PC-3 (cell line): ENCODE data around the gene SPNS1. TPM values are rescaled to one million over a fixed set of nuclear protein-coding genes. Genes with fewer than 3 reads are reported as not detected.
"Not testable (repeated sequence)": the region's sequence is repeated elsewhere in the genome, so short reads cannot be mapped to it uniquely, and the experiment has no call there.

Experiments used
- ATAC-seq: fragments of 200-7000 bp; cut with Tn5 transposase; 2 replicates; pipeline ENCODE4 v1.9.1; 2020; ENCODE audit warnings: mild to moderate bottlenecking, moderate library complexity
- BruUV-seq: library from RNA; stranded (reverse); fragments of 400-500 nt; replicated peaks from 2 replicates; lab custom pipeline; 2021; lab: Mats Ljungman, UMichigan
- CTCF ChIA-PET: fragments of 300-600 bp; sonication (Branson Sonifier 250); formaldehyde crosslinking; loops from one replicate; lab custom pipeline; 2022; ENCODE audit warnings: antibody characterized with exemption; lab: Charles Lee
- POLR2A ChIA-PET: fragments of 300-600 bp; sonication (Branson Sonifier 250); formaldehyde crosslinking; loops from one replicate; lab custom pipeline; 2022; ENCODE audit warnings: antibody characterized with exemption; ENCODE audit not compliant: unreplicated experiment; lab: Charles Lee
- DNase-seq: peaks from one replicate; pipeline ENCODE4 v3.0.0-alpha.2; 2015
- H2AFZ ChIP-seq: fragments of 300-600 bp; sonication (generic); 2 replicates; pipeline ENCODE4 v1.6.0; 2016; ENCODE audit warnings: antibody characterized with exemption, low read length
- H3F3A ChIP-seq: fragments of 300-600 bp; sonication (generic); one replicate; pipeline ENCODE4 v1.6.0; 2017; ENCODE audit warnings: antibody characterized with exemption, low read length, control low read depth, mild to moderate bottlenecking; ENCODE audit not compliant: unreplicated experiment
- H3K27ac ChIP-seq: fragments of 300-600 bp; sonication (generic); 2 replicates; pipeline ENCODE4 v1.5.1; 2016; ENCODE audit warnings: mild to moderate bottlenecking, low read length
- H3K27me3 ChIP-seq: fragments of 300-600 bp; sonication (generic); 2 replicates; pipeline ENCODE4 v1.6.1; 2016; ENCODE audit warnings: low read length, mixed read lengths
- H3K36me3 ChIP-seq: fragments of 300-600 bp; sonication (generic); 2 replicates; pipeline ENCODE4 v1.6.1; 2016; ENCODE audit warnings: low read depth, mixed run types, low read length, mixed read lengths
- H3K4me1 ChIP-seq: fragments of 300-600 bp; sonication (generic); 2 replicates; pipeline ENCODE4 v1.5.1; 2016; ENCODE audit warnings: low read length; ENCODE audit not compliant: insufficient read depth
- H3K4me2 ChIP-seq: fragments of 300-600 bp; sonication (generic); 2 replicates; pipeline ENCODE4 v1.6.0; 2016; ENCODE audit warnings: low read length
- H3K4me3 ChIP-seq: fragments of 300-600 bp; sonication (generic); 2 replicates; pipeline ENCODE4 v1.5.1; 2016; ENCODE audit warnings: mild to moderate bottlenecking, low read length, mixed read lengths
- H3K79me2 ChIP-seq: fragments of 300-600 bp; sonication (generic); 2 replicates; pipeline ENCODE4 v1.6.1; 2017; ENCODE audit warnings: low read length, mixed read lengths
- H3K9ac ChIP-seq: fragments of 300-600 bp; sonication (generic); 2 replicates; pipeline ENCODE4 v1.6.0; 2016; ENCODE audit warnings: mild to moderate bottlenecking, low read length
- H3K9me2 ChIP-seq: fragments of 300-600 bp; sonication (generic); replicated peaks from 2 replicates; pipeline ENCODE4 v1.6.1; 2016; ENCODE audit warnings: mixed run types, low read length, mixed read lengths
- H3K9me3 ChIP-seq: fragments of 300-600 bp; sonication (generic); 2 replicates; pipeline ENCODE4 v1.6.1; 2016; ENCODE audit warnings: low read length, mixed read lengths
- H4K20me1 ChIP-seq: fragments of 300-600 bp; sonication (generic); 2 replicates; pipeline ENCODE4 v1.6.1; 2016; ENCODE audit warnings: low read length, mixed read lengths
- EZH2 ChIP-seq: fragments of 300-600 bp; sonication (generic); IDR thresholded peaks from one replicate; pipeline ENCODE4 v1.6.1; 2017; ENCODE audit warnings: antibody characterized with exemption, mild to moderate bottlenecking, low read length; ENCODE audit not compliant: unreplicated experiment
- EZH2phosphoT487 ChIP-seq: fragments of 300-600 bp; sonication (generic); IDR thresholded peaks from 2 replicates; pipeline ENCODE4 v1.6.1; 2018; ENCODE audit warnings: mild to moderate bottlenecking, antibody characterized with exemption, low read length, borderline replicate concordance
- intact Hi-C: fragments of 100-400 bp; cut with micrococcal nuclease; formaldehyde crosslinking; loops from 2 replicates; pipeline ENCODE4 v1.9.0; 2023
- total RNA-seq: library from RNA; depleted of rRNA; stranded (reverse); fragments of >200 nt; gene quantifications from 2 replicates; pipeline ENCODE4 v1.2.3, GENCODE V29; 2014
- TF ChIP-seq, protein P1 (sequence below): fragments of 300-600 bp; sonication (generic); conservative IDR thresholded peaks from 2 replicates; pipeline ENCODE4 v1.5.1; 2017; ENCODE audit warnings: antibody characterized with exemption, low read depth, mild to moderate bottlenecking, low read length

Gene SPNS1
- total RNA-seq, 1 experiment from 2014 or later = 44.8 TPM

DNA sequence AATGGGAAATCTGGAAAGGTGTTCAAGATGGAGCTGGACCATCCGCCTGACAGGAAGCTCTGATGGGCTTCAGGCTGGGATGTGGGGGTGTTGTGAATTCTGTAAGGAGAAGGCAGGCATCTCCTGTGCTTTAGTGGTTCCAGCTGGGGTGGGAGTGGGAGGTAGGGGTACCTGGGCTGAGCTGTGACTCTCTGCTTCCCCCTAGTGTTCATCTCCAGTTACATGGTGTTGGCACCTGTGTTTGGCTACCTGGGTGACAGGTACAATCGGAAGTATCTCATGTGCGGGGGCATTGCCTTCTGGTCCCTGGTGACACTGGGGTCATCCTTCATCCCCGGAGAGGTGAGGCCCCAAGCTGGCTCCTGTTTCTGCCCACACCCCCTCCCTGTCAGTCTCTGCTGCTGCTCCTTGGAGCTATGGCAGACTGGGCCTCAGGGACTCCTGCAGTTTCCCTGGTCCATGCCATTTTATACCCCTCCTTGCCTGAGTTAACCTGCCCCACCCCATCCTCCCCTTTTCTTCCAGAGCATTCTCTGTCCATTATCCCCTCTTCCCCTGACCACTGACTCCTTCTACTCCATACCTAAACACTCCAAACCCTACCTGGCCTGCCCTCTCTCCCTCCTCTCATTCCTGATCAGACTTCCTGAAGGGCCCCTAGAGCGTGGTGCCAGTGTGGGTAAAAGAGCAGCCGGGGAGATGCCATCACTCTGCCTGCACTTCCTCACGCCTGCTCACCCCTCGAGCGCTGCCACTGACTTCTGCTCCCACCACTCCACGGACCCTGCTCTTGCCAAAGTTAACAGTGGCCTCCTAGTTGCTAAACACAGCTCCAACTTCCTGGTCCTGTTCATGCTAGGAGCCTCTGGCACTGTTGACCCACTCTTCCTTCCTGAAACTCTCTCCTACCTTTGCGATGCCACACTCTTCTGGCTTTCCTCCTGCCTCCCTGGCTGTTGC is 3.4 kb downstream of the SPNS1 start:
- H3K4me3 ChIP-seq = no peak overlapping the region
- POLR2A ChIA-PET = no interaction called here
- ATAC-seq (no peak), DNase-seq (peak; percentile 21)
- peaks cover 9% of the 10 kb centered on the region for H3K79me2 ChIP-seq
- H3K36me3 ChIP-seq = peaks cover 6% of the 10 kb centered on the region; the same call in 1 of the 2 replicates
- H3K9me2 ChIP-seq = no peaks in the 10 kb centered on the region
- CTCF ChIA-PET = interaction anchor here (0.6 kb wide), 1 partner anchor 97 kb away, joined by 6 read pairs; no protein-coding TSS in a partner anchor
- H3K9ac ChIP-seq = no peak overlapping the region
- H3K4me1 ChIP-seq = no peaks in the 10 kb centered on the region; the same call in 1 of the 2 replicates
- H3K27ac ChIP-seq = no peak overlapping the region
- no peak overlapping the region for H2AFZ ChIP-seq
- TF ChIP-seq, protein P1, sequence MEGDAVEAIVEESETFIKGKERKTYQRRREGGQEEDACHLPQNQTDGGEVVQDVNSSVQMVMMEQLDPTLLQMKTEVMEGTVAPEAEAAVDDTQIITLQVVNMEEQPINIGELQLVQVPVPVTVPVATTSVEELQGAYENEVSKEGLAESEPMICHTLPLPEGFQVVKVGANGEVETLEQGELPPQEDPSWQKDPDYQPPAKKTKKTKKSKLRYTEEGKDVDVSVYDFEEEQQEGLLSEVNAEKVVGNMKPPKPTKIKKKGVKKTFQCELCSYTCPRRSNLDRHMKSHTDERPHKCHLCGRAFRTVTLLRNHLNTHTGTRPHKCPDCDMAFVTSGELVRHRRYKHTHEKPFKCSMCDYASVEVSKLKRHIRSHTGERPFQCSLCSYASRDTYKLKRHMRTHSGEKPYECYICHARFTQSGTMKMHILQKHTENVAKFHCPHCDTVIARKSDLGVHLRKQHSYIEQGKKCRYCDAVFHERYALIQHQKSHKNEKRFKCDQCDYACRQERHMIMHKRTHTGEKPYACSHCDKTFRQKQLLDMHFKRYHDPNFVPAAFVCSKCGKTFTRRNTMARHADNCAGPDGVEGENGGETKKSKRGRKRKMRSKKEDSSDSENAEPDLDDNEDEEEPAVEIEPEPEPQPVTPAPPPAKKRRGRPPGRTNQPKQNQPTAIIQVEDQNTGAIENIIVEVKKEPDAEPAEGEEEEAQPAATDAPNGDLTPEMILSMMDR = peak; percentile 64
- no peak for TF ChIP-seq EZH2
- no peaks in the 10 kb centered on the region for H3K27me3 ChIP-seq
- no peaks in the 10 kb centered on the region for H3F3A ChIP-seq
- no peak overlapping the region for H3K4me2 ChIP-seq
- BruUV-seq = no TSS peak
- no peaks in the 10 kb centered on the region for H3K9me3 ChIP-seq
- intact Hi-C loops = no loop called here
- H4K20me1 ChIP-seq = no peaks in the 10 kb centered on the region

DNA sequence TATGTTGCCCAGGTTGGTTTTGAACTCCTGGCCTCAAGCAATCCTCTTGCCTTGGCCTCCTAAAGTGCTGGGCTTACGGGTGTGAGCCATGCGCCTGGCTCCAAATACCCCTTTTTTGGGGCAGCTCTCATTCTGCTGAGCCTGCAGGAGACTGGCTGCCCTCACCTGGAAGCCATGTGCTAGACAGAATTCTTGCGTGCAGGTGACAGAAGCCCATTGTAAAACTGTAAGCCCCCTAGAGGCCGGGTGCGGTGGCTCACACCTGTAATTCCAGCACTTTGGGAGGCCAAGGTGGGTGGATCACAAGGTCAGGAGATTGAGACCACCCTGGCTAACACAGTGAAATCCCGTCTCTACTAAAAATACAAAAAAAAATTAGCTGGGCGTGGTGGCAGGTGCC is 5.8 kb downstream of the SPNS1 start:
- H4K20me1 ChIP-seq, CTCF ChIA-PET, H3K9me3 ChIP-seq, H3K36me3 ChIP-seq, H2AFZ ChIP-seq, H3K4me3 ChIP-seq, POLR2A ChIA-PET, H3K4me2 ChIP-seq, H3F3A ChIP-seq, DNase-seq, H3K9ac ChIP-seq, intact Hi-C loops, H3K27me3 ChIP-seq, H3K9me2 ChIP-seq, BruUV-seq, H3K79me2 ChIP-seq, H3K4me1 ChIP-seq, ATAC-seq, H3K27ac ChIP-seq: not testable (repeated sequence)

DNA sequence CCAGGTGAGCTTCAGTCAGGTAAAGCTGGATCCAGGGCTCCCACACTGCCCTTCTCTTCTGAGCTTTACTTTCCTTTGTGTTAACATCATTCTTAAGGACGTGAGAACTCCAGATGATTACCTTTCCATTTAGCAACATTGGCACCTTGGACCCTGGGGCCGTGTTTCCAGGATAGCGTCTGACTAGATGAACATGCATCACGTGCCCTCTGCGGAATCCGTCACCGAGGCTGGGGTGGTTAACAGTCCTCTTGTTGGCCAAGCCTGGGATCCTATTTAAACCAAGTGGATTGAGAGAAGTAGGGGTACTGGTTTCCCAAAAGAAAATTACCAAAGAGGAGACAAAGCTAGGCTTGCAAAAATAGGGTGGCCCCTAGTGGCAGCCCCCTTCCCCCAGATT is 6.4 kb downstream of the SPNS1 start:
- intact Hi-C loops = no loop called here
- ATAC-seq (no peak), DNase-seq (no peak)
- Histone ChIP-seq H3K9ac (no peak overlapping the region), H3K79me2 (no peaks in the 10 kb centered on the region), H3K4me2 (no peak overlapping the region), H3K9me3 (no peaks in the 10 kb centered on the region), H3K36me3 (peaks cover 6% of the 10 kb centered on the region; the same call in 1 of the 2 replicates), H3K4me1 (no peaks in the 10 kb centered on the region), H3K4me3 (no peak overlapping the region), H4K20me1 (no peaks in the 10 kb centered on the region), H3F3A (no peaks in the 10 kb centered on the region), H3K27me3 (no peaks in the 10 kb centered on the region), H3K27ac (no peak overlapping the region), H2AFZ (no peak overlapping the region), H3K9me2 (no peaks in the 10 kb centered on the region)
- TF ChIP-seq, protein P1 = no peak
- no peak for TF ChIP-seq EZH2phosphoT487
- TF ChIP-seq EZH2 = no peak
- BruUV-seq = no TSS peak
- ChIA-PET CTCF (no interaction called here), POLR2A (no interaction called here)
